ENCODE measurements around the gene QSOX1. TPM values are rescaled to one million over a fixed set of nuclear protein-coding genes. Genes with fewer than 3 reads are reported as not detected.

The QSOX1 gene
- total RNA-seq, 2 experiments from 2014 or later, result 35.1 to 36.5 TPM

GRCh38 chr1:180235077-180235501 lies 80.4 kb downstream of the QSOX1 start:
- no peak overlapping the region for H3K27ac Mint-ChIP-seq
- peaks cover 33% of the 10 kb centered on the region for H3K4me1 Mint-ChIP-seq
- no peaks in the 10 kb centered on the region for H3K9me3 Mint-ChIP-seq
- H3K27me3 Mint-ChIP-seq, result peaks cover 97% of the 10 kb centered on the region
- no peaks in the 10 kb centered on the region for H3K36me3 Mint-ChIP-seq
- no peak for DNase-seq
- H3K4me3 Mint-ChIP-seq, result peak overlapping the region; percentile 14

GRCh38 chr1:180235502-180236239 lies 81.0 kb downstream of the QSOX1 start:
- no peak overlapping the region for H3K27ac Mint-ChIP-seq
- no peak for DNase-seq
- H3K9me3 Mint-ChIP-seq, result no peaks in the 10 kb centered on the region
- H3K4me3 Mint-ChIP-seq, result no peak overlapping the region
- peaks cover 33% of the 10 kb centered on the region for H3K4me1 Mint-ChIP-seq
- peaks cover 97% of the 10 kb centered on the region for H3K27me3 Mint-ChIP-seq
- no peaks in the 10 kb centered on the region for H3K36me3 Mint-ChIP-seq

- Mint-ChIP-seq H3K4me3 (no peak overlapping the region), H3K27ac (no peak overlapping the region), H3K4me1 (peaks cover 25% of the 10 kb centered on the region), H3K27me3 (peaks cover 99% of the 10 kb centered on the region), H3K9me3 (no peaks in the 10 kb centered on the region), H3K36me3 (no peaks in the 10 kb centered on the region)
- DNase-seq, result no peak
These were observed 82.2 kb downstream of the QSOX1 start for GRCh38 chr1:180236698-180237509.

GRCh38 chr1:180237869-180238476 lies 83.3 kb downstream of the QSOX1 start:
- H3K36me3 Mint-ChIP-seq, result no peaks in the 10 kb centered on the region
- no peak overlapping the region for H3K27ac Mint-ChIP-seq
- no peak overlapping the region for H3K4me3 Mint-ChIP-seq
- H3K27me3 Mint-ChIP-seq, result peaks cover 98% of the 10 kb centered on the region
- no peaks in the 10 kb centered on the region for H3K9me3 Mint-ChIP-seq
- H3K4me1 Mint-ChIP-seq, result peaks cover 21% of the 10 kb centered on the region
- no peak for DNase-seq

- H3K36me3 Mint-ChIP-seq, result no peaks in the 10 kb centered on the region
- H3K4me3 Mint-ChIP-seq, result no peak overlapping the region
- peaks cover 21% of the 10 kb centered on the region for H3K4me1 Mint-ChIP-seq
- H3K9me3 Mint-ChIP-seq, result no peaks in the 10 kb centered on the region
- no peak overlapping the region for H3K27ac Mint-ChIP-seq
- DNase-seq, result no peak
- peaks cover 93% of the 10 kb centered on the region for H3K27me3 Mint-ChIP-seq
These were observed 84.0 kb downstream of the QSOX1 start for GRCh38 chr1:180238675-180239074.

- Mint-ChIP-seq H3K4me3 (no peak overlapping the region), H3K4me1 (peaks cover 15% of the 10 kb centered on the region), H3K27me3 (peaks cover 93% of the 10 kb centered on the region), H3K9me3 (no peaks in the 10 kb centered on the region), H3K27ac (no peak overlapping the region), H3K36me3 (no peaks in the 10 kb centered on the region)
- DNase-seq, result no peak
These were observed 84.8 kb downstream of the QSOX1 start for GRCh38 chr1:180239145-180240096.

- DNase-seq, result no peak
- Mint-ChIP-seq H3K4me3 (no peak overlapping the region), H3K4me1 (peaks cover 5% of the 10 kb centered on the region), H3K9me3 (no peaks in the 10 kb centered on the region), H3K36me3 (no peaks in the 10 kb centered on the region), H3K27ac (no peak overlapping the region), H3K27me3 (peaks cover 76% of the 10 kb centered on the region)
These were observed 87.3 kb downstream of the QSOX1 start for GRCh38 chr1:180241716-180242544.

- Mint-ChIP-seq H3K27ac (no peak overlapping the region), H3K27me3 (peaks cover 71% of the 10 kb centered on the region), H3K9me3 (no peaks in the 10 kb centered on the region), H3K36me3 (no peaks in the 10 kb centered on the region), H3K4me1 (peaks cover 3% of the 10 kb centered on the region), H3K4me3 (no peak overlapping the region)
- no peak for DNase-seq
These were observed 89.0 kb downstream of the QSOX1 start for GRCh38 chr1:180243517-180244221.

- no peak for DNase-seq
- H3K27ac Mint-ChIP-seq, result no peak overlapping the region
- H3K4me1 Mint-ChIP-seq, result no peaks in the 10 kb centered on the region
- H3K27me3 Mint-ChIP-seq, result peaks cover 63% of the 10 kb centered on the region
- H3K9me3 Mint-ChIP-seq, result no peaks in the 10 kb centered on the region
- no peaks in the 10 kb centered on the region for H3K36me3 Mint-ChIP-seq
- H3K4me3 Mint-ChIP-seq, result no peak overlapping the region
These were observed 90.2 kb downstream of the QSOX1 start for GRCh38 chr1:180244840-180245239.

- peaks cover 62% of the 10 kb centered on the region for H3K27me3 Mint-ChIP-seq
- H3K27ac Mint-ChIP-seq, result no peak overlapping the region
- no peak for DNase-seq
- H3K36me3 Mint-ChIP-seq, result no peaks in the 10 kb centered on the region
- no peaks in the 10 kb centered on the region for H3K9me3 Mint-ChIP-seq
- no peak overlapping the region for H3K4me3 Mint-ChIP-seq
- H3K4me1 Mint-ChIP-seq, result no peaks in the 10 kb centered on the region
These were observed 91.9 kb downstream of the QSOX1 start for GRCh38 chr1:180246579-180246978.

GRCh38 chr1:180247061-180247460 lies 92.4 kb downstream of the QSOX1 start:
- no peak for DNase-seq
- Mint-ChIP-seq H3K9me3 (no peaks in the 10 kb centered on the region), H3K4me3 (no peak overlapping the region), H3K27ac (no peak overlapping the region), H3K36me3 (no peaks in the 10 kb centered on the region), H3K27me3 (peaks cover 62% of the 10 kb centered on the region), H3K4me1 (no peaks in the 10 kb centered on the region)

- Mint-ChIP-seq H3K9me3 (no peaks in the 10 kb centered on the region), H3K4me1 (peaks cover 2% of the 10 kb centered on the region), H3K36me3 (no peaks in the 10 kb centered on the region), H3K27ac (no peak overlapping the region), H3K4me3 (no peak overlapping the region), H3K27me3 (peaks cover 62% of the 10 kb centered on the region)
- DNase-seq, result no peak
These were observed 92.9 kb downstream of the QSOX1 start for GRCh38 chr1:180247580-180247979.

GRCh38 chr1:180248176-180248575 lies 93.5 kb downstream of the QSOX1 start:
- Mint-ChIP-seq H3K27me3 (peaks cover 63% of the 10 kb centered on the region), H3K36me3 (no peaks in the 10 kb centered on the region), H3K27ac (no peak overlapping the region), H3K4me1 (peaks cover 2% of the 10 kb centered on the region), H3K9me3 (no peaks in the 10 kb centered on the region), H3K4me3 (no peak overlapping the region)
- no peak for DNase-seq
